ENCODE data around the gene PRKCA. TPM values are rescaled to one million over a fixed set of nuclear protein-coding genes. Genes with fewer than 3 reads are reported as not detected.

The PRKCA gene
- total RNA-seq, 1 donor from 2014 or later: 15.5 TPM

DNA sequence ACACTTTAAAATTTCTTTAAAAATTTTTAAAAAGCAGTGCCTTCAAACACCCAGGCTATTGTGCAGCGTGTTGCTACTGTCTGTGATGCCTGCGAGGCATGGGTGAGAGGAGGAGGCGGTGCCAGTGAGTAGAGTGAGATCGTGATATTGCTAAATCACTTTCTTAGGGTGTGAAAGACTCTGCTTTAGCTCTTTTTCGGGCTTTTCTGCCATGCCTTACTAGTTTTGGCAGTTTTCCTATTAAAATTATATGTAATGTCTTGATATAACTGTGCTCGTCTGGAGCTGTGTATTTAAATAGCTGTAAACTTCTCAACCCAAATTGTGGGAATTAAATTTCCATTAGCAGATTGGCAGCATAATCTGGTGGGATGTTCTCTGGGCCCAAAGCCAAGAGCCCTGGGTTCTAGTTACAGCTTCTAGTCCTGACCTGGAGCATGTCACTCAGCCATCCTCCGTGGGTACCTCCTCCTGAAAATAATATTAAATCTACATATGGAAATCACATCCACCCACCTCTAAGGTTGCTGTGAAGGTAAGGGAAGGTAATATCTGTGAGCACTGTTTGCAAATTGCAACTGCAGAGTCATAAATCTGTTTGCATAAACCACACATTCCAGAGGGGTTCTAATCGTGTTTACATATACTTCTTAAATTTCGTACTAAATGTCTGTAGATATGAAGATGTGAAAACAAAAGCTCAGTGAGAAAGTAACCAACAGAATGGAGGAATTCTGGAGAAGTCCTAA is 268.2 kb downstream of the PRKCA start:
- Histone ChIP-seq H3K27ac (no peak overlapping the region), H3K27me3 (no peaks in the 10 kb centered on the region), H3K9me3 (no peaks in the 10 kb centered on the region), H3K4me1 (peaks cover 11% of the 10 kb centered on the region), H3K36me3 (no peaks in the 10 kb centered on the region), H3K4me3 (no peak overlapping the region)
- DNase-seq (ENCODE audit: extremely low spot score in 2 of 2): no peak
- intact Hi-C loops (cut with DNase I): no loop called here
- TF ChIP-seq POLR2AphosphoS5 (IDR thresholded peaks at IDR 0.05; ENCODE audit: insufficient read depth in 1 of 2, low read depth in 1 of 2) (no peak), POLR2A (IDR thresholded peaks at IDR 0.05) (no peak)
- TF ChIP-seq, protein P1, sequence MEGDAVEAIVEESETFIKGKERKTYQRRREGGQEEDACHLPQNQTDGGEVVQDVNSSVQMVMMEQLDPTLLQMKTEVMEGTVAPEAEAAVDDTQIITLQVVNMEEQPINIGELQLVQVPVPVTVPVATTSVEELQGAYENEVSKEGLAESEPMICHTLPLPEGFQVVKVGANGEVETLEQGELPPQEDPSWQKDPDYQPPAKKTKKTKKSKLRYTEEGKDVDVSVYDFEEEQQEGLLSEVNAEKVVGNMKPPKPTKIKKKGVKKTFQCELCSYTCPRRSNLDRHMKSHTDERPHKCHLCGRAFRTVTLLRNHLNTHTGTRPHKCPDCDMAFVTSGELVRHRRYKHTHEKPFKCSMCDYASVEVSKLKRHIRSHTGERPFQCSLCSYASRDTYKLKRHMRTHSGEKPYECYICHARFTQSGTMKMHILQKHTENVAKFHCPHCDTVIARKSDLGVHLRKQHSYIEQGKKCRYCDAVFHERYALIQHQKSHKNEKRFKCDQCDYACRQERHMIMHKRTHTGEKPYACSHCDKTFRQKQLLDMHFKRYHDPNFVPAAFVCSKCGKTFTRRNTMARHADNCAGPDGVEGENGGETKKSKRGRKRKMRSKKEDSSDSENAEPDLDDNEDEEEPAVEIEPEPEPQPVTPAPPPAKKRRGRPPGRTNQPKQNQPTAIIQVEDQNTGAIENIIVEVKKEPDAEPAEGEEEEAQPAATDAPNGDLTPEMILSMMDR (IDR thresholded peaks at IDR 0.05): no peak

DNA sequence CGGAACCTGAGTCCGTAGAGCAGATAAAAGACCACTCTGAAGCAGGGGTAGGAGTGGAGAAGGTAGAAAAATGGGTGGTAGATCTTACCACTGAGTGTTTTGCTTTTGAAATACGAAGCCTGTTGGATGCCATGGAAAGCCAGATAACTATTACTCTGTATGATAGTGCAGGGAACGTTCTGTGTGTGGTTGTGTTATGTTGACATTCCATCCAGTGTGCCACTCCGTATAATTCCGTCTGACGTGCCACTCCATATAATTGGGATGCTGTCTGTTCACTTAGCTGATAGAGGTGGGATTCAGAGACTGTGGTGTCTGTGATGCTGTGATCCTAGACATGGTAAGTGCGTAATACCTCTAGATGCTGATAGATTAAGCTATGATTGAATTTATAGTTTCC is 269.3 kb downstream of the PRKCA start:
- no peak for DNase-seq (ENCODE audit: extremely low spot score in 2 of 2)
- Histone ChIP-seq H3K4me1 (peaks cover 11% of the 10 kb centered on the region), H3K36me3 (no peaks in the 10 kb centered on the region), H3K27me3 (no peaks in the 10 kb centered on the region), H3K27ac (no peak overlapping the region), H3K4me3 (no peak overlapping the region), H3K9me3 (no peaks in the 10 kb centered on the region)
- intact Hi-C loops (cut with DNase I): no loop called here
- TF ChIP-seq POLR2AphosphoS5 (IDR thresholded peaks at IDR 0.05; ENCODE audit: insufficient read depth in 1 of 2, low read depth in 1 of 2): no peak
- TF ChIP-seq POLR2A (IDR thresholded peaks at IDR 0.05): no peak
- TF ChIP-seq, protein P1 (IDR thresholded peaks at IDR 0.05): no peak

DNA sequence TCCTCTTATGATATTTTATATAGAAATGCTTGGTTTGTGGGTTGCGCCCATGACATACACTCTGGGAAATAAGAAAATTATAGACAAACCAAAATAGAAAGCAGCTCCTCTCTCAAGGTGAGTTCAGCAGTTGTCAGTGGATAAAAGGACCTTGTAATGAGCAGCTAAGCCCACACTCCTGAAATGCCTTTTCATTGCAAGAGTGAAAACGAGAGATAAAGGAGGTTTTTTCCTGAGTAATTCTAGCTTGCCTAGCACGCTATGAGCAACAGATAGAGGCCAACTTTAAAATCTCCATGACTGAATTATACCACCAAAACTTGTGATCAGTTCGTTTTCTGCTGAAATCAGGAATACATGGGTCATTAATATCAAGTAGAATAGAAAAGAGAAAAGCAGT is 270.7 kb downstream of the PRKCA start:
- no peak overlapping the region for H3K4me3 ChIP-seq
- intact Hi-C loops (cut with DNase I): no loop called here
- no peak for TF ChIP-seq POLR2AphosphoS5 (IDR thresholded peaks at IDR 0.05; ENCODE audit: insufficient read depth in 1 of 2, low read depth in 1 of 2)
- TF ChIP-seq, protein P1 (IDR thresholded peaks at IDR 0.05): no peak
- no peak for TF ChIP-seq POLR2A (IDR thresholded peaks at IDR 0.05)
- peaks cover 5% of the 10 kb centered on the region for H3K4me1 ChIP-seq
- no peak for DNase-seq (ENCODE audit: extremely low spot score in 2 of 2)
- no peaks in the 10 kb centered on the region for H3K9me3 ChIP-seq
- H3K36me3 ChIP-seq: no peaks in the 10 kb centered on the region
- H3K27ac ChIP-seq: no peak overlapping the region
- no peaks in the 10 kb centered on the region for H3K27me3 ChIP-seq

DNA sequence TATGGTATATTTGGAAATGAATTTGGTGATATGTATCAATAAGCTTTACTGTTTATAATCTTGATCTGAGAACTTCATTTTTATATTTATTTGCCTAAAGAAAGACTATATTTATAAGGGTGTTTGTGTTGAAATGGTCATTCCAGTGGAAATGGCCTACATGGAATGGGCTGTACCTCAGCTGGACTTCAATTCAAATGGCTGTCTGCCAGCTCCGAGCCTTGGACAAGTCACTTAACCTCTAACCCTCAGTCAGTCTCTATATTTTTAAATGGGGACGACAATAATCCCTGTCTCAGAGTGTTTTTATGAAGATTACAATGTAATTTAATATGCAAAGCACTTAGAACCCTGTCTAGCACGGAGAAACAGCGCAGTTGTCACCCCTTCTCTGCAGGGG is 271.7 kb downstream of the PRKCA start:
- intact Hi-C loops (cut with DNase I): no loop called here
- Histone ChIP-seq H3K27me3 (no peaks in the 10 kb centered on the region), H3K27ac (no peak overlapping the region), H3K36me3 (no peaks in the 10 kb centered on the region), H3K9me3 (no peaks in the 10 kb centered on the region), H3K4me3 (no peak overlapping the region), H3K4me1 (peaks cover 12% of the 10 kb centered on the region)
- no peak for DNase-seq (ENCODE audit: extremely low spot score in 2 of 2)
- TF ChIP-seq POLR2A (IDR thresholded peaks at IDR 0.05): no peak
- TF ChIP-seq, protein P1 (IDR thresholded peaks at IDR 0.05): no peak
- TF ChIP-seq POLR2AphosphoS5 (IDR thresholded peaks at IDR 0.05; ENCODE audit: insufficient read depth in 1 of 2, low read depth in 1 of 2): no peak

DNA sequence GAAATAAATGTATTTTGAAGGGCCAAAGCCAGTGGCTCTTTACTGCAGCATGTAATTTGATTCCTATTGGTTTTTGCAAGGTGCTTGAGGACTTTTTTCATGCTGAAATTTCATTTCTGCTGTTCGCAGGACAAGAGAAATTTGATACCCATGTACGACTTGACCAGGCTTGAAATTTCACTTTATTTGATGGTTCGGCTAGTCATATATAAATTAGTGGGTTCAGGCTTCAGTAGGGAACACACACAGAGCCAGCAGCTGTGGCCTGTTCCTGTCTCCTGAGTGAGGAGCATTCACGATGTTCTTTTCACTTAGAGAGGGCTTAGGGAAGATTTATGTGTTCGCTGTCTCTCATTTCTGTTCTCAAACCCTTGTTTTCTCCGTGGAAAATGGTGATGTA is 274.1 kb downstream of the PRKCA start:
- H3K4me3 ChIP-seq: no peak overlapping the region
- H3K27me3 ChIP-seq: no peaks in the 10 kb centered on the region
- no peak for DNase-seq (ENCODE audit: extremely low spot score in 2 of 2)
- TF ChIP-seq, protein P1 (IDR thresholded peaks at IDR 0.05): no peak
- TF ChIP-seq POLR2AphosphoS5 (IDR thresholded peaks at IDR 0.05; ENCODE audit: insufficient read depth in 1 of 2, low read depth in 1 of 2): no peak
- no peak for TF ChIP-seq POLR2A (IDR thresholded peaks at IDR 0.05)
- peaks cover 23% of the 10 kb centered on the region for H3K4me1 ChIP-seq
- H3K36me3 ChIP-seq: no peaks in the 10 kb centered on the region
- H3K9me3 ChIP-seq: no peaks in the 10 kb centered on the region
- intact Hi-C loops (cut with DNase I): no loop called here
- H3K27ac ChIP-seq: no peak overlapping the region

All from vagina (tissue), 2 donors.